Neural progenitor cell (in vitro differentiated cells): ENCODE measurements around the gene ANGPTL2. TPM values are rescaled to one million over a fixed set of nuclear protein-coding genes. Genes with fewer than 3 reads are reported as not detected.
A peak's percentile ranks its signal among the peaks of the same experiment; 100 is the strongest.

Experiments
- DNase-seq: peaks from one replicate; pipeline ENCODE4 v3.0.0-alpha.2; 2016; ENCODE audit warnings: low spot score
- H2AFZ ChIP-seq: fragments of 200-600 bp; sonication (generic); replicated peaks from 2 replicates; pipeline ENCODE4 v1.6.1; 2016; ENCODE audit warnings: antibody characterized with exemption
- H3F3A ChIP-seq: fragments of 200-600 bp; sonication (generic); 2 replicates; pipeline ENCODE4 v1.6.1; 2016; ENCODE audit warnings: antibody characterized with exemption, low read depth
- H3K27ac ChIP-seq: fragments of 200-600 bp; sonication (generic); 2 replicates; pipeline ENCODE4 v1.5.1; 2016; ENCODE audit warnings: mild to moderate bottlenecking
- H3K27me3 ChIP-seq: fragments of 200-600 bp; sonication (generic); 2 replicates; pipeline ENCODE4 v1.6.1; 2016; ENCODE audit warnings: mild to moderate bottlenecking, moderate library complexity
- H3K36me3 ChIP-seq: fragments of 200-600 bp; sonication (generic); 2 replicates; pipeline ENCODE4 v1.5.1; 2016
- H3K4me1 ChIP-seq: fragments of 200-600 bp; sonication (generic); 2 replicates; pipeline ENCODE4 v1.6.1; 2016; ENCODE audit warnings: mixed run types
- H3K4me2 ChIP-seq: fragments of 200-600 bp; sonication (generic); 2 replicates; pipeline ENCODE4 v1.6.1; 2016
- H3K4me3 ChIP-seq: fragments of 200-600 bp; sonication (generic); 2 replicates; pipeline ENCODE4 v1.5.1; 2016
- H3K79me2 ChIP-seq: fragments of 200-600 bp; sonication (generic); 2 replicates; pipeline ENCODE4 v1.6.1; 2016; ENCODE audit warnings: low read depth
- H3K9ac ChIP-seq: fragments of 200-600 bp; sonication (generic); 2 replicates; pipeline ENCODE4 v1.6.1; 2016
- H3K9me3 ChIP-seq: fragments of 200-600 bp; sonication (generic); 2 replicates; pipeline ENCODE4 v1.5.1; 2016; ENCODE audit warnings: low read depth
- H4K20me1 ChIP-seq: fragments of 200-600 bp; sonication (generic); 2 replicates; pipeline ENCODE4 v1.6.1; 2016; ENCODE audit warnings: low read depth
- H3K27ac Mint-ChIP-seq: 3 replicates; pipeline ENCODE4 v1.8.0; 2021; ENCODE audit warnings: mixed read lengths
- H3K27me3 Mint-ChIP-seq: 2 replicates; pipeline ENCODE4 v1.8.0; 2022; ENCODE audit warnings: low read depth, mild to moderate bottlenecking, inconsistent platforms, moderate library complexity, mixed read lengths; ENCODE audit not compliant: insufficient read depth
- H3K36me3 Mint-ChIP-seq: 3 replicates; pipeline ENCODE4 v1.8.0; 2021; ENCODE audit warnings: mixed read lengths
- H3K4me1 Mint-ChIP-seq: 3 replicates; pipeline ENCODE4 v1.8.0; 2021; ENCODE audit warnings: mixed read lengths
- H3K4me3 Mint-ChIP-seq: 3 replicates; pipeline ENCODE4 v1.8.0; 2021; ENCODE audit warnings: mild to moderate bottlenecking, moderate library complexity, mixed read lengths
- H3K9me3 Mint-ChIP-seq: 3 replicates; pipeline ENCODE4 v1.8.0; 2020; ENCODE audit warnings: mixed read lengths
- CTCF ChIP-seq: fragments of 200-600 bp; sonication (generic); IDR thresholded peaks from 2 replicates; pipeline ENCODE4 v1.5.1; 2017; ENCODE audit warnings: antibody characterized with exemption, mild to moderate bottlenecking
- EZH2 ChIP-seq: fragments of 200-600 bp; sonication (generic); IDR thresholded peaks from 2 replicates; pipeline ENCODE4 v1.6.1; 2017; ENCODE audit warnings: antibody characterized with exemption, mild to moderate bottlenecking, moderate library complexity
- EZH2phosphoT487 ChIP-seq: fragments of 200-600 bp; sonication (generic); IDR thresholded peaks from 2 replicates; pipeline ENCODE4 v1.6.1; 2017; ENCODE audit warnings: antibody characterized with exemption
- total RNA-seq: library from RNA; depleted of rRNA; stranded (reverse); fragments of >200 nt; gene quantifications from 2 replicates; pipeline ENCODE4 v1.2.3, GENCODE V29; 2015; ENCODE audit warnings: low replicate concordance

ANGPTL2 gene
- total RNA-seq, 1 donor from 2014 or later, result 7.6 TPM

GRCh38 chr9:127129073-127129717 lies 6.8 kb upstream of the ANGPTL2 start:
- Histone ChIP-seq H3K27ac (no peak overlapping the region), H4K20me1 (no peaks in the 10 kb centered on the region), H2AFZ (no peak overlapping the region), H3F3A (peaks cover 8% of the 10 kb centered on the region), H3K9ac (no peak overlapping the region), H3K27me3 (no peaks in the 10 kb centered on the region), H3K4me1 (peaks cover 14% of the 10 kb centered on the region), H3K4me3 (no peak overlapping the region), H3K4me2 (no peak overlapping the region), H3K36me3 (no peaks in the 10 kb centered on the region), H3K9me3 (no peaks in the 10 kb centered on the region), H3K79me2 (no peaks in the 10 kb centered on the region)
- peaks cover 38% of the 10 kb centered on the region for H3K4me1 Mint-ChIP-seq
- no peaks in the 10 kb centered on the region for H3K36me3 Mint-ChIP-seq
- TF ChIP-seq EZH2, result no peak
- TF ChIP-seq CTCF, result no peak
- no peak for TF ChIP-seq EZH2phosphoT487
- no peak overlapping the region for H3K27ac Mint-ChIP-seq
- no peak overlapping the region for H3K4me3 Mint-ChIP-seq
- DNase-seq, result no peak
- peaks cover 7% of the 10 kb centered on the region for H3K27me3 Mint-ChIP-seq
- no peaks in the 10 kb centered on the region for H3K9me3 Mint-ChIP-seq

- no peak for TF ChIP-seq EZH2phosphoT487
- no peak for TF ChIP-seq CTCF
- TF ChIP-seq EZH2, result no peak
- Mint-ChIP-seq H3K4me3 (no peak overlapping the region), H3K9me3 (no peaks in the 10 kb centered on the region), H3K27ac (no peak overlapping the region), H3K4me1 (peaks cover 35% of the 10 kb centered on the region), H3K27me3 (peaks cover 6% of the 10 kb centered on the region), H3K36me3 (no peaks in the 10 kb centered on the region)
- Histone ChIP-seq H3K79me2 (no peaks in the 10 kb centered on the region), H3K27me3 (no peaks in the 10 kb centered on the region), H3F3A (peaks cover 14% of the 10 kb centered on the region), H3K9me3 (no peaks in the 10 kb centered on the region), H3K4me2 (no peak overlapping the region), H3K27ac (no peak overlapping the region), H4K20me1 (peaks cover 2% of the 10 kb centered on the region), H2AFZ (no peak overlapping the region), H3K4me1 (peaks cover 14% of the 10 kb centered on the region), H3K9ac (no peak overlapping the region), H3K36me3 (no peaks in the 10 kb centered on the region), H3K4me3 (no peak overlapping the region)
- no peak for DNase-seq
Observed at GRCh38 chr9:127128341-127129072, 6.1 kb upstream of the ANGPTL2 start.

GRCh38 chr9:127126971-127127370 lies 4.5 kb upstream of the ANGPTL2 start:
- H3K9ac ChIP-seq, result no peak overlapping the region
- Mint-ChIP-seq H3K4me3 (no peak overlapping the region), H3K27ac (peak overlapping the region; percentile 23), H3K9me3 (no peaks in the 10 kb centered on the region), H3K36me3 (no peaks in the 10 kb centered on the region), H3K27me3 (peaks cover 9% of the 10 kb centered on the region), H3K4me1 (peaks cover 31% of the 10 kb centered on the region)
- no peak for DNase-seq
- peaks cover 8% of the 10 kb centered on the region for H4K20me1 ChIP-seq
- H3K79me2 ChIP-seq, result no peaks in the 10 kb centered on the region
- H3K4me1 ChIP-seq, result peaks cover 11% of the 10 kb centered on the region
- no peaks in the 10 kb centered on the region for H3K36me3 ChIP-seq
- no peak overlapping the region for H3K4me3 ChIP-seq
- no peak overlapping the region for H2AFZ ChIP-seq
- no peaks in the 10 kb centered on the region for H3K9me3 ChIP-seq
- no peaks in the 10 kb centered on the region for H3K27me3 ChIP-seq
- TF ChIP-seq EZH2, result no peak
- no peak for TF ChIP-seq CTCF
- no peak for TF ChIP-seq EZH2phosphoT487
- no peak overlapping the region for H3K4me2 ChIP-seq
- no peak overlapping the region for H3K27ac ChIP-seq
- H3F3A ChIP-seq, result peaks cover 26% of the 10 kb centered on the region
